ENCODE data around the gene IFIT1B.

GRCh38 chr10:89347701-89348457 lies 30.0 kb upstream of the IFIT1B start:
- TF ChIP-seq CTCF (conservative IDR thresholded peaks at IDR 0.05) (no peak), EZH2 (IDR thresholded peaks at IDR 0.05; ENCODE audit: low read depth) (no peak)

Measured in PC-9 (cell line).